ENCODE measurements around the gene COX20. TPM values are rescaled to one million over a fixed set of nuclear protein-coding genes. Genes with fewer than 3 reads are reported as not detected.

COX20 gene
- total and polyA plus RNA-seq, 2 of the 13 experiments (the other 11 are each of a cell fraction or from before 2014, with no cell fraction given), result 34.4 to 95.8 TPM

- TF ChIP-seq CEBPZ (IDR thresholded peaks at IDR 0.05; ENCODE audit: low read length) (no peak), MATR3 (CRISPR knock-in tag; IDR thresholded peaks at IDR 0.05) (no peak), ZNF24 (IDR thresholded peaks at IDR 0.05) (no peak), ZBTB4 (CRISPR knock-in tag; IDR thresholded peaks at IDR 0.05; ENCODE audit: borderline replicate concordance) (0 out of 2 replicates have a peak, but pooled peaks have one; percentile 64), SALL2 (CRISPR knock-in tag; IDR thresholded peaks at IDR 0.05) (peak; percentile 34; the same call in 1 of the 2 replicates), MBNL3 (CRISPR knock-in tag; conservative IDR thresholded peaks at IDR 0.05) (no peak), GLMP (CRISPR knock-in tag; IDR thresholded peaks at IDR 0.05; ENCODE audit: borderline replicate concordance) (0 out of 2 replicates have a peak, but pooled peaks have one; percentile 52), ZNF501 (CRISPR knock-in tag; IDR thresholded peaks at IDR 0.05) (peak; percentile 77), TEAD3 (CRISPR knock-in tag; optimal IDR thresholded peaks at IDR 0.05; ENCODE audit: borderline replicate concordance) (peak; percentile 54), XRCC5 (optimal IDR thresholded peaks at IDR 0.05; ENCODE audit: low read length) (no peak), MED1 (CRISPR knock-in tag; IDR thresholded peaks at IDR 0.05) (peak; percentile 1; the same call in 1 of the 2 replicates), GPN1 (CRISPR knock-in tag; IDR thresholded peaks at IDR 0.05; ENCODE audit: borderline replicate concordance) (no peak), E2F1 (CRISPR knock-in tag; IDR thresholded peaks at IDR 0.05) (no peak), RORA (CRISPR knock-in tag; IDR thresholded peaks at IDR 0.05) (no peak), HMG20B (CRISPR knock-in tag; conservative IDR thresholded peaks at IDR 0.05) (no peak), TBP (CRISPR knock-in tag; IDR thresholded peaks at IDR 0.05) (no peak), ZNF280D (CRISPR knock-in tag; IDR thresholded peaks at IDR 0.05) (no peak)
These were observed at the start of gene COX20 (continued) for GRCh38 chr1:244835276-244836134.

Measured in HepG2 (cell line).